Subcutaneous abdominal adipose tissue (tissue), 5 donors: ENCODE data around the gene C19orf81.

Experiments
- H3K27ac ChIP-seq: one replicate; pipeline ENCODE4 v1.7.0; 2013; ENCODE audit warnings: low read depth, mild to moderate bottlenecking, inconsistent platforms, low read length, moderate library complexity
- H3K27me3 ChIP-seq, 5 donors: one replicate each; pipeline ENCODE4 v1.7.0; 2013; ENCODE audit warnings: low read length in 5 of 5, inconsistent platforms in 1 of 5; ENCODE audit not compliant: control insufficient read depth in 5 of 5, insufficient read depth in 4 of 5
- H3K36me3 ChIP-seq, 5 donors: one replicate each; pipeline ENCODE4 v1.7.0; 2013; ENCODE audit warnings: low read length in 5 of 5; ENCODE audit not compliant: control insufficient read depth in 5 of 5, insufficient read depth in 5 of 5
- H3K4me1 ChIP-seq, 5 donors: one replicate each; pipeline ENCODE4 v1.7.0; 2013; ENCODE audit warnings: low read length in 5 of 5, mild to moderate bottlenecking in 3 of 5, moderate library complexity in 1 of 5; ENCODE audit not compliant: control insufficient read depth in 5 of 5, insufficient read depth in 5 of 5
- H3K4me3 ChIP-seq, 5 donors: one replicate each; pipeline ENCODE4 v1.7.0; 2013; ENCODE audit warnings: low read length in 5 of 5, low read depth in 1 of 5
- H3K9ac ChIP-seq, 5 donors: one replicate each; pipeline ENCODE4 v1.7.0; 2013; ENCODE audit warnings: low read length in 5 of 5, mild to moderate bottlenecking in 4 of 5, moderate library complexity in 3 of 5
- H3K9me3 ChIP-seq, 5 donors: one replicate each; pipeline ENCODE4 v1.7.0; 2013; ENCODE audit warnings: low read length in 5 of 5; ENCODE audit not compliant: control insufficient read depth in 5 of 5
- donor health status: healthy.
- donor health status: healthy.
- donor health status: healthy.
- donor health status: healthy.
- donor health status: healthy.

The C19orf81 gene

GRCh38 chr19:50640368-50640767 lies 8.9 kb upstream of the C19orf81 start:
- Histone ChIP-seq H3K27ac (no peak overlapping the region), H3K9ac (no peak overlapping the region), H3K27me3 (peaks cover 21 to 55% (median 48%) of the 10 kb centered on the region in 5 donors), H3K9me3 (peaks cover 3 to 6% (median 4%) of the 10 kb centered on the region in 5 donors), H3K4me1 (peaks cover 0 to 11% (median 4%) of the 10 kb centered on the region in 5 donors), H3K4me3 (no peak overlapping the region), H3K36me3 (no peaks in the 10 kb centered on the region)

- Histone ChIP-seq H3K4me3 (no peak overlapping the region), H3K27me3 (peaks cover 10 to 36% (median 26%) of the 10 kb centered on the region in 5 donors), H3K36me3 (no peaks in the 10 kb centered on the region)
Measured at GRCh38 chr19:50644315-50644915, 4.8 kb upstream of the C19orf81 start.

GRCh38 chr19:50645107-50645506 lies 4.1 kb upstream of the C19orf81 start:
- H3K4me3 ChIP-seq = no peak overlapping the region
- H3K27me3 ChIP-seq = peaks cover 6 to 33% (median 22%) of the 10 kb centered on the region in 5 donors
- H3K27ac ChIP-seq = no peak overlapping the region
- no peak overlapping the region for H3K9ac ChIP-seq
- H3K9me3 ChIP-seq = peaks cover 0 to 5% (median 0%) of the 10 kb centered on the region in 5 donors
- no peaks in the 10 kb centered on the region for H3K36me3 ChIP-seq
- no peaks in the 10 kb centered on the region for H3K4me1 ChIP-seq

More at GRCh38 chr19:50644315-50644915, 4.8 kb upstream of the C19orf81 start:
- peaks cover 0 to 5% (median 1%) of the 10 kb centered on the region in 5 donors for H3K4me1 ChIP-seq
- H3K9me3 ChIP-seq = peaks cover 0 to 5% (median 0%) of the 10 kb centered on the region in 5 donors
- no peak overlapping the region for H3K27ac ChIP-seq
- no peak overlapping the region for H3K9ac ChIP-seq

GRCh38 chr19:50646074-50646807 lies 3.0 kb upstream of the C19orf81 start:
- peaks cover 0 to 5% (median 0%) of the 10 kb centered on the region in 5 donors for H3K9me3 ChIP-seq
- H3K27me3 ChIP-seq = peaks cover 5 to 33% (median 18%) of the 10 kb centered on the region in 5 donors
- no peaks in the 10 kb centered on the region for H3K4me1 ChIP-seq
- H3K27ac ChIP-seq = no peak overlapping the region
- H3K4me3 ChIP-seq = no peak overlapping the region
- no peak overlapping the region for H3K9ac ChIP-seq
- H3K36me3 ChIP-seq = no peaks in the 10 kb centered on the region

- H3K9ac ChIP-seq = no peak overlapping the region
Measured at GRCh38 chr19:50647879-50648615, 1.2 kb upstream of the C19orf81 start.

GRCh38 chr19:50648659-50649058 lies 586 bp upstream of the C19orf81 start:
- no peaks in the 10 kb centered on the region for H3K36me3 ChIP-seq
- peaks cover 5 to 28% (median 19%) of the 10 kb centered on the region in 5 donors for H3K27me3 ChIP-seq
- no peak overlapping the region for H3K27ac ChIP-seq
- no peaks in the 10 kb centered on the region for H3K4me1 ChIP-seq
- H3K4me3 ChIP-seq = no peak overlapping the region
- H3K9me3 ChIP-seq = peaks cover 0 to 5% (median 0%) of the 10 kb centered on the region in 5 donors
- no peak overlapping the region for H3K9ac ChIP-seq

More at GRCh38 chr19:50647879-50648615, 1.2 kb upstream of the C19orf81 start:
- peaks cover 5 to 27% (median 19%) of the 10 kb centered on the region in 5 donors for H3K27me3 ChIP-seq
- H3K36me3 ChIP-seq = no peaks in the 10 kb centered on the region
- H3K9me3 ChIP-seq = peaks cover 0 to 5% (median 0%) of the 10 kb centered on the region in 5 donors
- no peaks in the 10 kb centered on the region for H3K4me1 ChIP-seq
- H3K4me3 ChIP-seq = no peak overlapping the region
- H3K27ac ChIP-seq = no peak overlapping the region

GRCh38 chr19:50651174-50651573 lies 1.9 kb downstream of the C19orf81 start:
- no peak overlapping the region for H3K9ac ChIP-seq
- peaks cover 0 to 16% (median 13%) of the 10 kb centered on the region in 5 donors for H3K9me3 ChIP-seq
- H3K4me3 ChIP-seq = no peak overlapping the region
- H3K4me1 ChIP-seq = no peaks in the 10 kb centered on the region
- H3K27ac ChIP-seq = no peak overlapping the region
- no peaks in the 10 kb centered on the region for H3K36me3 ChIP-seq
- H3K27me3 ChIP-seq = peaks cover 15 to 34% (median 18%) of the 10 kb centered on the region in 5 donors

GRCh38 chr19:50652722-50653121 lies 3.5 kb downstream of the C19orf81 start:
- H3K27me3 ChIP-seq = peaks cover 15 to 37% (median 18%) of the 10 kb centered on the region in 5 donors
- H3K9me3 ChIP-seq = peaks cover 0 to 14% (median 12%) of the 10 kb centered on the region in 5 donors
- no peak overlapping the region for H3K4me3 ChIP-seq
- H3K4me1 ChIP-seq = peaks cover 0 to 1% (median 0%) of the 10 kb centered on the region in 5 donors
- no peak overlapping the region for H3K27ac ChIP-seq
- no peak overlapping the region for H3K9ac ChIP-seq
- no peaks in the 10 kb centered on the region for H3K36me3 ChIP-seq

- Histone ChIP-seq H3K4me1 (peaks cover 0 to 16% (median 10%) of the 10 kb centered on the region in 5 donors), H3K27me3 (peaks cover 18 to 42% (median 23%) of the 10 kb centered on the region in 5 donors), H3K9ac (no peak overlapping the region), H3K9me3 (peaks cover 0 to 14% (median 10%) of the 10 kb centered on the region in 5 donors), H3K36me3 (no peaks in the 10 kb centered on the region), H3K27ac (no peak overlapping the region), H3K4me3 (no peak overlapping the region)
Measured at GRCh38 chr19:50654882-50655281, 5.6 kb downstream of the C19orf81 start.
